ENCODE data around the gene MBD3.

- TF ChIP-seq, protein P1, sequence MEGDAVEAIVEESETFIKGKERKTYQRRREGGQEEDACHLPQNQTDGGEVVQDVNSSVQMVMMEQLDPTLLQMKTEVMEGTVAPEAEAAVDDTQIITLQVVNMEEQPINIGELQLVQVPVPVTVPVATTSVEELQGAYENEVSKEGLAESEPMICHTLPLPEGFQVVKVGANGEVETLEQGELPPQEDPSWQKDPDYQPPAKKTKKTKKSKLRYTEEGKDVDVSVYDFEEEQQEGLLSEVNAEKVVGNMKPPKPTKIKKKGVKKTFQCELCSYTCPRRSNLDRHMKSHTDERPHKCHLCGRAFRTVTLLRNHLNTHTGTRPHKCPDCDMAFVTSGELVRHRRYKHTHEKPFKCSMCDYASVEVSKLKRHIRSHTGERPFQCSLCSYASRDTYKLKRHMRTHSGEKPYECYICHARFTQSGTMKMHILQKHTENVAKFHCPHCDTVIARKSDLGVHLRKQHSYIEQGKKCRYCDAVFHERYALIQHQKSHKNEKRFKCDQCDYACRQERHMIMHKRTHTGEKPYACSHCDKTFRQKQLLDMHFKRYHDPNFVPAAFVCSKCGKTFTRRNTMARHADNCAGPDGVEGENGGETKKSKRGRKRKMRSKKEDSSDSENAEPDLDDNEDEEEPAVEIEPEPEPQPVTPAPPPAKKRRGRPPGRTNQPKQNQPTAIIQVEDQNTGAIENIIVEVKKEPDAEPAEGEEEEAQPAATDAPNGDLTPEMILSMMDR (IDR thresholded peaks at IDR 0.05; ENCODE audit: low read depth, low read length, missing input control), result no peak
- no peak for TF ChIP-seq RXRA (IDR thresholded peaks at IDR 0.05)
- TF ChIP-seq YY1 (IDR thresholded peaks at IDR 0.05), result no peak
- TF ChIP-seq TAF1 (conservative IDR thresholded peaks at IDR 0.05), result no peak
- no peak for TF ChIP-seq HNF4A (conservative IDR thresholded peaks at IDR 0.05)
- no peak for TF ChIP-seq SP1 (IDR thresholded peaks at IDR 0.05)
- TF ChIP-seq GABPA (IDR thresholded peaks at IDR 0.05 in 1 of 2, conservative IDR thresholded peaks at IDR 0.05 in 1 of 2), result no peak
- no peak for TF ChIP-seq MAX (IDR thresholded peaks at IDR 0.05)
- TF ChIP-seq, protein P2, sequence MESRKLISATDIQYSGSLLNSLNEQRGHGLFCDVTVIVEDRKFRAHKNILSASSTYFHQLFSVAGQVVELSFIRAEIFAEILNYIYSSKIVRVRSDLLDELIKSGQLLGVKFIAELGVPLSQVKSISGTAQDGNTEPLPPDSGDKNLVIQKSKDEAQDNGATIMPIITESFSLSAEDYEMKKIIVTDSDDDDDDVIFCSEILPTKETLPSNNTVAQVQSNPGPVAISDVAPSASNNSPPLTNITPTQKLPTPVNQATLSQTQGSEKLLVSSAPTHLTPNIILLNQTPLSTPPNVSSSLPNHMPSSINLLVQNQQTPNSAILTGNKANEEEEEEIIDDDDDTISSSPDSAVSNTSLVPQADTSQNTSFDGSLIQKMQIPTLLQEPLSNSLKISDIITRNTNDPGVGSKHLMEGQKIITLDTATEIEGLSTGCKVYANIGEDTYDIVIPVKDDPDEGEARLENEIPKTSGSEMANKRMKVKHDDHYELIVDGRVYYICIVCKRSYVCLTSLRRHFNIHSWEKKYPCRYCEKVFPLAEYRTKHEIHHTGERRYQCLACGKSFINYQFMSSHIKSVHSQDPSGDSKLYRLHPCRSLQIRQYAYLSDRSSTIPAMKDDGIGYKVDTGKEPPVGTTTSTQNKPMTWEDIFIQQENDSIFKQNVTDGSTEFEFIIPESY (IDR thresholded peaks at IDR 0.05), result no peak
- TF ChIP-seq RAD21 (IDR thresholded peaks at IDR 0.05), result no peak
- TF ChIP-seq HNF4G (IDR thresholded peaks at IDR 0.05), result no peak
Measured at GRCh38 chr19:1576242-1577089, 16.2 kb downstream of the MBD3 start.
